Coronary artery (tissue), 2 donors: ENCODE measurements around the gene ATXN1.
"Not testable (repeated sequence)": the region's sequence is repeated elsewhere in the genome, so short reads cannot be mapped to it uniquely, and the experiment has no call there.

Source experiments
- DNase-seq: peaks from one replicate; pipeline ENCODE4 v3.0.0-alpha.2; 2017; ENCODE audit warnings: low spot score
- H3K27ac ChIP-seq, 2 donors: fragments of 200-600 bp; sonication (generic); one replicate each; pipeline ENCODE4 v1.5.1; 2016 to 2019
- H3K4me3 ChIP-seq: fragments of 200-600 bp; sonication (generic); 2 replicates; pipeline ENCODE4 v1.5.1; 2016; ENCODE audit warnings: mild to moderate bottlenecking, moderate library complexity
- CTCF ChIP-seq: fragments of 200-600 bp; sonication (generic); IDR thresholded peaks from one replicate; pipeline ENCODE4 v1.5.1; 2019; ENCODE audit warnings: antibody characterized with exemption

Gene ATXN1

GRCh38 chr6:16793828-16794412 lies 32.7 kb upstream of the ATXN1 start:
- no peak overlapping the region for H3K4me3 ChIP-seq
- no peak for TF ChIP-seq CTCF
- no peak overlapping the region for H3K27ac ChIP-seq
- DNase-seq = no peak

- no peak for TF ChIP-seq CTCF
- Histone ChIP-seq H3K27ac (no peak overlapping the region), H3K4me3 (no peak overlapping the region)
- no peak for DNase-seq
These were observed 28.2 kb upstream of the ATXN1 start for GRCh38 chr6:16789329-16790038.

GRCh38 chr6:16787128-16787682 lies 25.9 kb upstream of the ATXN1 start:
- Histone ChIP-seq H3K4me3 (no peak overlapping the region), H3K27ac (no peak overlapping the region)
- DNase-seq = no peak
- no peak for TF ChIP-seq CTCF

- Histone ChIP-seq H3K27ac (no peak overlapping the region), H3K4me3 (no peak overlapping the region)
- no peak for DNase-seq
- TF ChIP-seq CTCF = no peak
These were observed 24.2 kb upstream of the ATXN1 start for GRCh38 chr6:16785496-16785895.

GRCh38 chr6:16784957-16785356 lies 23.7 kb upstream of the ATXN1 start:
- not testable (repeated sequence) for DNase-seq, H3K4me3 ChIP-seq, H3K27ac ChIP-seq

GRCh38 chr6:16783952-16784565 lies 22.8 kb upstream of the ATXN1 start:
- no peak for DNase-seq
- Histone ChIP-seq H3K4me3 (no peak overlapping the region), H3K27ac (no peak overlapping the region)
- no peak for TF ChIP-seq CTCF

- no peak for DNase-seq
- TF ChIP-seq CTCF = no peak
- H3K4me3 ChIP-seq = no peak overlapping the region
- no peak overlapping the region for H3K27ac ChIP-seq
These were observed 22.2 kb upstream of the ATXN1 start for GRCh38 chr6:16783509-16783908.
